ENCODE results near the gene GNAO1. TPM values are rescaled to one million over a fixed set of nuclear protein-coding genes. Genes with fewer than 3 reads are reported as not detected.

Gene GNAO1
- total RNA-seq, 1 donor from 2014 or later, result 12.7 TPM

DNA sequence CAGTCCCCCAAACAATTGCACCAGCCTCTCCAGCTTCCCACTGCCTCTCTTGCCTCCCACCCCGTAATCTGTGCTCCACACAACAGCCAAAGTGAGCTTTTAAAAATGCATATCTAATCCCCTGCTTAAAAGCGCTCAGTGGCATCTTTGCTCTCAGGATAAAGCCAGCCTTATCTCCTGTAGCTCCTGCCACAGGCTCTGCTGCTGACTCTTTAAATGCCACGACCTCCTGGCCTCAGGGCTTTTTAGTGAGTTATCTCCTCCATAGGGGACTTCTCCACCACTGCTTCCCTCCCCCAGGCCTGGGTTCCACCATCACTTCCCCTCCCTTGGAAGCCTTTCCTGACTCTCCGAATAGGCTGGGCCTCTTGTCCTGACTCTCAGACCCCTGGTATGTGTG, 98.6 kb downstream of the GNAO1 start:
- no peak for DNase-seq (ENCODE audit: low spot score)

GRCh38 chr16:56294014-56294413, 102.7 kb downstream of the GNAO1 start:
- DNase-seq (ENCODE audit: low spot score), result no peak

DNA sequence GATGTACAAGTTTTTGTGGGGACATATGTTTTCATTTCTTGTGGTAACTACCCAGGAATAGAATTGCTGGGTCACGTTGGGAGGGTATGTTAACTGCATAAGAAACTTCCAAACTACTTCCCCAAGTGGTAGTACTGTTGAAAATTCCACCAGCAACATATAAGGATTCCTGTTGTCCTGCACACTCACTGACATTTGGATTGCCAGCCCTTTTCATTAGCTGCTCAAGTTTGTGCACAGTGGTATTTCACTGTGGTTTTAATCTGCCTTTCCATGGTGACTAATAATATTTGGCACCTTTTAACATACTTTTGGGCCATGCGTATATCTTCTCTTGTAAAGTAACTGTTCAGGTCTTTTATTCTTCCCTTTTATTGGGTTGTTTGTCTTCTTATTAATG, 103.3 kb downstream of the GNAO1 start:
- DNase-seq (ENCODE audit: low spot score), result no peak

GRCh38 chr16:56295059-56295665, 103.9 kb downstream of the GNAO1 start:
- no peak for DNase-seq (ENCODE audit: low spot score)

DNA sequence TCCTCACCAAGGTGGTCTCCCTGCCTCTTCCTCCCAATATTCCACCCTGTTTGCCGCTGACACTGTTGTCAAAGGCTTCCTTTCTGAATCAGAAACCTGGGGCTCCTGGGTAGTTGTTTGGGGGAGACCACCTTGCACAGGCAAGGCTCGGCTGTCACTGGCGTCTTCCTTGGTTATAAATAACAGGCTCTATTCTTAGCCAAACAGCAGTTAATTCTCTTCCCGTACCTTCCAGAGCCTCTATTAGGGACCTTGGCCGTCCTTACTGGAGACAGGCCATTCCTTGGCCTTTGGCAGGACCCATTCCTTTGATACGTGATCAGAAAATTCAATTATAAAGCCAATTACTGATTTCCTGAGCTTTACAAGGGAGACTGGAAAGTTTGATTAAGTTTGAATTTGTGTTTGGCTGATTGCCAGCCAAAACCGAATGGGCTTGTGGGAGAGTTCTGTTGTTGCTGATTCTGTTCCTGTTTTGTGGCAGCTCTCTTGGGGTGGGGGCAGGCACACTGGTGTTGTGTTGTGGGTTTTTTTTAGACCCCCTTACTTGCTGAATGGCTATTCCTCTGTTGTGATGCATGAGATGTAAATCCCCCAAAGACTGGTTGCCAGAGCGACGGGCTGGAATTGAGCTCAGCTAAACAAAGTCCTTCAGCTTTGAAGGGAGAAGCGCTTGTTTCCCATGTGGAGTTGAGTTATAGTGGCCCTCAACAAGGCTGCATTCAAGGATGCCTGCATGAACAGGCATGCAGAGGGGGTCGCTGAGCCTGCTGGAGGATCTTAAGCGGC, 104.6 kb downstream of the GNAO1 start:
- DNase-seq (ENCODE audit: low spot score), result no peak

GRCh38 chr16:56297684-56298083, 106.4 kb downstream of the GNAO1 start:
- DNase-seq (ENCODE audit: low spot score), result no peak

DNA sequence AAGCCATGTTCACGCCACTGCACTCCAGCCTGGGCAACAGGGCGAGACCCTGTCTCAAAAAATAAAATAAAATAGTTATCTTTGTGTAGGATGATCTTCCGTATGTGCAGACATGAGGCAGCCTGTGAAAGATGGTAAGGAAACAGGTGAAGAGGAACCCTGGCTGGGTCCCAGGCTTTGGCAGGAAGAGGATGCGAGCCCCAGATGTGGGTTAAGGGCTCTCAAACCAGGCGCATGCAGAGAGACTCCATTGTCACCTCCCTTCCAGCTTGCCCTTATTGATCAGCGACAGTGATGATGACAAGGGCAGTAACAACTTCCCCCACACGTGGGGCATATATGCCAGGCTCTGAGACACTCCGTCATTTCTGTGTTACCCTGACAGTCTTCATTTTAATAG, 106.8 kb downstream of the GNAO1 start:
- no peak for DNase-seq (ENCODE audit: low spot score)

DNA sequence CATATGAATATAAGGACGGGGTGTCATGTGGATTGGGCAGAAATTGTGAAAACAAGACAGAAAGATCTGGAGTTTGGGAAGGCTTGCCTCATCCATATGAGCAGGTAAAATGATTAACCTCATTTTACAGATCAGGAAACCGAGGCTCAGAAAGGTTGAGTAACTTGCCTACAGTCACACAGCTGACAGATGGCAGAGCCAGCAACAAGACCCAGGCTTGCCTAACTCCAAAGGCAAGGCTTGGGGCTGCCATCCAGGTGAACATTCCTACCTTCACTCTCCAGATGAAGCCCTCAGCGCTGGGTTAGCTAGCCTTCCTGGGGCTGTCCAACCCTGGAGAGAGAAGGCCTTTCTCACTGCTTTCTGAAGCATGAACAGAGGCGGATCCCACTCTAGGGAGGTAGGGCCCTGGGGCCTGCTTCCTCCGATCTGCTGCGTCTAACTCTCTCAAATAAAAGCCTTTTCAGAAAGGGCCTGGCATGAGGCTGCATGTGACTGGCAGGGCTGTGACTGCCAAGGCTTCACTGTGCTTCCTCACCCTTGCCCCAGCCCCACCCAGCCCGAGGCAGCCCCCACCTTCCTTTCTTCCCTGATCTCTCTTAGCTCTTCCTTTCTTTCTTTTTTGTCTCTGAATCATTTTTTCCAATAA, 107.8 kb downstream of the GNAO1 start:
- no peak for DNase-seq (ENCODE audit: low spot score)

- DNase-seq (ENCODE audit: low spot score), result no peak
Observed at GRCh38 chr16:56300242-56300623, 108.9 kb downstream of the GNAO1 start.

- DNase-seq (ENCODE audit: low spot score), result no peak
Observed at GRCh38 chr16:56300891-56301850, 109.9 kb downstream of the GNAO1 start.

DNA sequence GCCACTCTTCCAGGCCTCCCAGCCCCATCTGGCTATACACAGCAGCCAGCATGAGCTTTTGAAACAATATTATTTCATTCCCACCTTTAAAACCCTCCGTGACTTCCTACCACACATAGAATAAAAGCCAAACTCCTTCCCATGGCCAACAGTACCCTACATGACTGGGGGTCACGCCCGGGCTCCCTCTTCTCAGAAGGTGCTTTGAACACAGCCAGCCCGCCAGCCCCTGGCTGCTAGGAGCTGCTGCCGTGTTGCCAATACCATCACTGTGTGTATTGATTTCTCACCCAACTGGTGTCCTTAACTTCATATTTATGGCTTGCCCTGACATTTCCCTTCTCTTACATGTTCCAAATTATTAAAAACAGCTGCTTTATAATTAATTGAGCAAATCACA, 111.2 kb downstream of the GNAO1 start:
- no peak for DNase-seq (ENCODE audit: low spot score)

DNA sequence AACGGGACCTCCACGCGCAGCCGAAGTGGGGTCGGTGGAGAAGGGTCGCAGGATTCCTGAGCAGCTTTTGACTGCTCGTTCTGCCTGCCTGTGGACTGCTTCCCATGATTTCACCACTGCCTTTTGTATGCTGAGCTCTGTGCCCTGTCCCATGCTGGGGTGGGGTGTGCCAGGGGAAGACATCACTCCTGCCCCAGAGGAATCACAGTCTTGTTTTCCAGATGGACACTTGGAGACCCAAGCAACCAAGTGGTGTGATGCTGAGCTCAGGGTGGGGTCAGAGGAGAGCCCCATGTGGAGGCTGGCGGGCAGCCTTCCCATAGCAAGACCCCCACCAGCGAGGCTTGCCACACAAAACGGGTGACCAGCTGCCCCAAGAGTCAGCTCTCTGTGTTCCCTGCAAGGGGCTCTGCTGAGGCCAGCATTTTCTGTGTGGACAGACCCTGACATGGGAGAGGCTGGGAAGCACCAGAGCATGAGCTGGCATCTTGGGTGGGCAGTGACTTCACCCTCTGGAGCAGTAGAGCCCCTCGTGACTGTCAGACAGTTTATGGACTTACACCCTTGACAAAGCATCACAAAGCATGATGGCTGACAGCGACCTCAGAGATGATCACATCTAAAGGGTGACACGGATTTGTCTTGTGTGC, 111.9 kb downstream of the GNAO1 start:
- no peak for DNase-seq (ENCODE audit: low spot score)

- no peak for DNase-seq (ENCODE audit: low spot score)
Observed at GRCh38 chr16:56303880-56304279, 112.6 kb downstream of the GNAO1 start.

DNA sequence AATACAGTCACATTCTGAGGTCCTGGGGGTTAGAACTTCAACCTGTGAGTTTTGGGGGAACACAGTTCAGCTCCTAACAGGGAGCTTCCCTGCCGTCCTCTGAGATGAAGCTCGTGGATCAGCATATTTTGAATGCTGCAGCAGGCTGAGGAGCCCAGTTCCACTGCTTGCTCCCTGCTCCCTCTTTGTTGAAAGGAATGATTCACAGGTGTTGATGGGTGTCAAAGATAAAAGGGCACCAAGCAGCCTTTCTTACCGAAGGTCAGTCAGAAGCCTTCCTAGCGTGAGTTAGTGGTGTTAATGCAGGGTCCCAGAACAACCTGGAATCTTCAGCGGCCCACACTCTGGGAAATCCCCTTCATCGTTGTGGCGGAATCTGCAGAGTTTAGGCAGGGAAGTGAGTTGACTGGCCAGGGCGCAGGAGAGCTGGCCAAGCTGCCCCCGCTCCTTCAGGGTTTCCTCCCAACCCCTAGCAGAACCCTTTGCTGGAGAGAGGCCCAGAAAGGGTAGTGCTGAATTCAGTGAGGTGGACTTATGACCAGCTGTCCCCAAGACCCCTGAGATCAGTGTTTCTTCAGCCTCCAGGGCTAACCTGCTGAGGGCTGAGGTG, 114.8 kb downstream of the GNAO1 start:
- DNase-seq (ENCODE audit: low spot score), result no peak

- no peak for DNase-seq (ENCODE audit: low spot score)
Observed at GRCh38 chr16:56306690-56307533, 115.6 kb downstream of the GNAO1 start.

DNA sequence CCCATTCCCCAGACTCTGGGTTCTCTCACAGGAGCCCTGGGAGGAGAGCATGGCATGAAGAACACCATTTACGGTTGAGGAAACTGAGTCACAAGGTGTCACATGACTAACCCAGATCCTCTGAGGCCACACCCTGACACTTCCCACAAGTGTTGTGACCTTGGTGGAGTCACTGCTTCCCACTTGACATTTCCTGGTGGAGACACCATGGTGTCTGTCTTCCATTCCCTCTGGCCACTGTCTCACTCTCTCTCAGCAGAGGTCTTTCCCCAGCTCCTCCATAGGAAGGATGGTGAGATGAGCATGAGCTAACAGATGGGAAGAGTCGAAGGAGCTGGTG, 116.2 kb downstream of the GNAO1 start:
- no peak for DNase-seq (ENCODE audit: low spot score)

DNA sequence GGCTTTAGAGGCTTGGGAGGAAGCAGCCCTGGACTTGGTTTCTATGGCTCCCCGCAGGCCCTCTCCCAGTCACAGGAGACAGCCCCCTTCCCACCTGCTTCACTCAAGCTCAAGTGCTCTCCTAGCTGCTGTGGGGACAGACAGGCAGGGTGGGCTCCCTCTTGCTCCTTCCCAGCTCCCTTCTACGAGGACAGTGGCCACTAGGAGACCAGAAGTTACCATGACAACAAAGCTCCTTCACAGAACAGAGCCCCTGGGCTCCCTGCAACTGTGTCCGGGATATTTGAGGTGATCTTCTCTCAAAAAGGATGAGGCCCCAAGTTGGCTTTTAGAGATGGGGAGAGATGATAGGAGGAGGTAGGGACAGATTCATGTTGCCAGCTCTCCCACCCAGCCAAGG, 117.7 kb downstream of the GNAO1 start:
- no peak for DNase-seq (ENCODE audit: low spot score)

GRCh38 chr16:56310690-56311089, 119.4 kb downstream of the GNAO1 start:
- no peak for DNase-seq (ENCODE audit: low spot score)

- DNase-seq (ENCODE audit: low spot score), result no peak
Observed at GRCh38 chr16:56311208-56312027, 120.1 kb downstream of the GNAO1 start.

DNA sequence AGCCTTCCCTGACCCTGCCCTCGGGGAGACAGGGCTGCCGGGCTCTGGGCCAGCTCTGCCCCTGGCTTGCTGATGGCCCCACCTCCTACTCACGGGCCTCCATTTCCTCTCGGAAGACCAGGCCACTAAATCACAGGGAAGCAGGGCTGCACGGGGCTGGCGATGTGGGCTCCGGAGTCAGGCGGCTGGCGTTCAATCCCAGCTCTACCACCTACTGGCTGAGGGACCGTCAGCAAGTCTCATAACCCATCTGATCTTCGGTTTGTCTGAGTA, 120.7 kb downstream of the GNAO1 start:
- DNase-seq (ENCODE audit: low spot score), result no peak

Data from mucosa of gallbladder (tissue), 1 donor.